Gastroesophageal sphincter (tissue), 4 donors: ENCODE measurements around the gene CATSPERZ. TPM values are rescaled to one million over a fixed set of nuclear protein-coding genes. Genes with fewer than 3 reads are reported as not detected.
"Not testable (repeated sequence)": the region's sequence is repeated elsewhere in the genome, so short reads cannot be mapped to it uniquely, and the experiment has no call there.

Source experiments
- ATAC-seq: fragments of 150-250 bp; one replicate; pipeline ENCODE4 v1.9.1; 2016; ENCODE audit warnings: mild to moderate bottlenecking, moderate library complexity
- H3K27ac ChIP-seq, 4 donors: fragments of 200-600 bp; sonication (generic) in 3 of 4; 1 replicate in 3 of 4; 2 replicates in 1 of 4; pipeline ENCODE4 v1.5.1; 2016 to 2019
- H3K27me3 ChIP-seq: fragments of 200-600 bp; sonication (generic); one replicate; pipeline ENCODE4 v1.5.1; 2019
- H3K36me3 ChIP-seq, 2 donors: fragments of 200-600 bp; sonication (generic); one replicate each; pipeline ENCODE4 v1.5.1; 2019; ENCODE audit warnings: control low read depth in 1 of 2
- H3K4me1 ChIP-seq, 3 donors: fragments of 200-600 bp; sonication (generic); 1 replicate in 2 of 3; 2 replicates in 1 of 3; pipeline ENCODE4 v1.5.1; 2016 to 2019; ENCODE audit warnings: control low read depth in 2 of 3
- H3K4me3 ChIP-seq, 2 donors: fragments of 200-600 bp; sonication (generic); one replicate each; pipeline ENCODE4 v1.5.1; 2019; ENCODE audit warnings: mild to moderate bottlenecking in 1 of 2, moderate library complexity in 1 of 2
- H3K9me3 ChIP-seq, 3 donors: fragments of 200-600 bp; sonication (generic); one replicate each; pipeline ENCODE4 v1.5.1; 2017 to 2019; ENCODE audit warnings: control low read depth in 2 of 3
- EP300 ChIP-seq: sonication (generic); formaldehyde crosslinking; IDR thresholded peaks from one replicate; pipeline ENCODE4 v1.6.1; 2017; ENCODE audit warnings: antibody characterized with exemption, mild to moderate bottlenecking
- POLR2A ChIP-seq, 2 donors: fragments of 450-650 bp; IDR thresholded peaks; one replicate each; pipeline ENCODE4 v1.6.1; 2017; ENCODE audit warnings: antibody characterized with exemption in 2 of 2, mild to moderate bottlenecking in 2 of 2, moderate library complexity in 1 of 2
- POLR2AphosphoS5 ChIP-seq: sonication (generic); formaldehyde crosslinking; IDR thresholded peaks from one replicate; pipeline ENCODE4 v1.6.1; 2017; ENCODE audit warnings: antibody characterized with exemption
- WGBS, 2 donors: methylation state at CpG; one replicate each; pipeline ENCODE4 v1.1.5; 2018; ENCODE audit warnings: low coverage in 1 of 2; 5-methylcytosine and 5-hydroxymethylcytosine counted together
- total RNA-seq, 4 donors: library from RNA; depleted of rRNA; stranded (reverse); fragments of >200 nt; gene quantifications; one replicate each; pipeline ENCODE4 v1.1.0, GENCODE V29; 2016
- TF ChIP-seq, protein P1 (sequence below), 4 experiments: fragments of 200-600 bp in 2 of 4; fragments of 450-650 bp in 2 of 4; sonication (generic) in 1 of 4; IDR thresholded peaks; one replicate each; pipeline ENCODE4 v1.5.1; 2017 to 2019; ENCODE audit warnings: antibody characterized with exemption in 4 of 4, mild to moderate bottlenecking in 2 of 4, moderate library complexity in 2 of 4

The CATSPERZ gene
- total RNA-seq, 4 donors from 2014 or later: not detected

DNA sequence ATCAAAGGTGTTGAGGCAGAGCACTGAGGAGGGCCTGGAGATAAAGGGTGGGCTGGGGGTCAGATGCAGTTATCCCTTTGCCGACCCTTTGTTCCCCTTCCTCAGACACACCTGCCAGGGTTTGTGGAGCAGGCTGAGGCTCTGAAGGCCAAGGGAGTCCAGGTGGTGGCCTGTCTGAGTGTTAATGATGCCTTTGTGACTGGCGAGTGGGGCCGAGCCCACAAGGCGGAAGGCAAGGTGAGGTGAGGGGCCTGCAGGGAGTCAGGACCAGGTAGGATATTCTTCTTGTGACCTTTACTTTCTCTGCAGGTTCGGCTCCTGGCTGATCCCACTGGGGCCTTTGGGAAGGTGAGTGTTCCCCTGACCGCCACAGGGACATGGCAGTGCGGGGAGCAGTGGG, 20.4 kb downstream of the CATSPERZ start:
- 93% methylated on average over 3 of the region's 7 CpGs; no CpG with 5 or more reads in 1 of the 2 donors for WGBS, 2 donors
- Histone ChIP-seq H3K27ac (no peak overlapping the region), H3K4me1 (peaks cover 0 to 31% (median 14%) of the 10 kb centered on the region in 3 donors), H3K9me3 (no peaks in the 10 kb centered on the region), H3K27me3 (no peaks in the 10 kb centered on the region), H3K4me3 (no peak overlapping the region), H3K36me3 (peaks cover 0 to 42% of the 10 kb centered on the region in 2 donors)
- no peak for ATAC-seq
- no peak for TF ChIP-seq POLR2A (IDR thresholded peaks at IDR 0.05)
- TF ChIP-seq, protein P1, sequence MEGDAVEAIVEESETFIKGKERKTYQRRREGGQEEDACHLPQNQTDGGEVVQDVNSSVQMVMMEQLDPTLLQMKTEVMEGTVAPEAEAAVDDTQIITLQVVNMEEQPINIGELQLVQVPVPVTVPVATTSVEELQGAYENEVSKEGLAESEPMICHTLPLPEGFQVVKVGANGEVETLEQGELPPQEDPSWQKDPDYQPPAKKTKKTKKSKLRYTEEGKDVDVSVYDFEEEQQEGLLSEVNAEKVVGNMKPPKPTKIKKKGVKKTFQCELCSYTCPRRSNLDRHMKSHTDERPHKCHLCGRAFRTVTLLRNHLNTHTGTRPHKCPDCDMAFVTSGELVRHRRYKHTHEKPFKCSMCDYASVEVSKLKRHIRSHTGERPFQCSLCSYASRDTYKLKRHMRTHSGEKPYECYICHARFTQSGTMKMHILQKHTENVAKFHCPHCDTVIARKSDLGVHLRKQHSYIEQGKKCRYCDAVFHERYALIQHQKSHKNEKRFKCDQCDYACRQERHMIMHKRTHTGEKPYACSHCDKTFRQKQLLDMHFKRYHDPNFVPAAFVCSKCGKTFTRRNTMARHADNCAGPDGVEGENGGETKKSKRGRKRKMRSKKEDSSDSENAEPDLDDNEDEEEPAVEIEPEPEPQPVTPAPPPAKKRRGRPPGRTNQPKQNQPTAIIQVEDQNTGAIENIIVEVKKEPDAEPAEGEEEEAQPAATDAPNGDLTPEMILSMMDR (IDR thresholded peaks at IDR 0.05): no peak
- TF ChIP-seq EP300: no peak
- no peak for TF ChIP-seq POLR2AphosphoS5

DNA sequence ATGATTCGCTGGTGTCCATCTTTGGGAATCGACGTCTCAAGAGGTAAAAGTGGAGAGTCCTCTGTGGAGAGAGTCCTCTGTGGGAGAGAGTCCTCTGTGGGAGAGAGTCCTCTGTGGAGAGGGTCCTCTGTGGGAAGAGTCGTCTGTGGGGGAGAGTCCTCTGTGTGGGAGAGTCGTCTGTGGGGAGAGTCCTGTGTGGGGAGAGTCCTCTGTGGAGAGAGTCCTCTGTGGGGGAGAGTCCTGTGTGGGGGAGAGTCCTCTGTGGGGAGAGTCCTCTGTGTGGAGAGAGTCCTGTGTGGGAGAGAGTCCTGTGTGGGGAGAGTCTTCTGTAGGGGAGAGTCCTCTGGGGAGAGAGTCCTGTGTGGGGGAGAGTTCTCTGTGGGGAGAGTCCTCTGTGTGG, 20.9 kb downstream of the CATSPERZ start:
- TF ChIP-seq EP300 (no peak), POLR2A (IDR thresholded peaks at IDR 0.05) (no peak), POLR2AphosphoS5 (no peak)
- TF ChIP-seq, protein P1 (IDR thresholded peaks at IDR 0.05): no peak
- Histone ChIP-seq H3K4me1 (peaks cover 0 to 26% (median 14%) of the 10 kb centered on the region in 3 donors), H3K27me3 (no peaks in the 10 kb centered on the region), H3K9me3 (no peaks in the 10 kb centered on the region), H3K4me3 (no peak overlapping the region), H3K36me3 (peaks cover 0 to 38% of the 10 kb centered on the region in 2 donors), H3K27ac (no peak overlapping the region)
- WGBS, 2 donors: no CpG with 5 or more reads among the region's 5 CpGs
- ATAC-seq: no peak

DNA sequence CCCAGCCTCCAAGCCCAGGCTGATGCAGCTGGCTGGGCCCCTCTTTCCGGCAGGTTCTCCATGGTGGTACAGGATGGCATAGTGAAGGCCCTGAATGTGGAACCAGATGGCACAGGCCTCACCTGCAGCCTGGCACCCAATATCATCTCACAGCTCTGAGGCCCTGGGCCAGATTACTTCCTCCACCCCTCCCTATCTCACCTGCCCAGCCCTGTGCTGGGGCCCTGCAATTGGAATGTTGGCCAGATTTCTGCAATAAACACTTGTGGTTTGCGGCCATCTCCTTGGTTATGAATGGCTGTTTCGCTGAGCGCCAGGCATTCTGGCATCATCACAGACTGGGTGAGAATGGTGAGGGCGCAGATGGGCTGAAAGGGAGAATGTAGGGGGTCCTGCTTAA, 21.4 kb downstream of the CATSPERZ start:
- no peaks in the 10 kb centered on the region for H3K27me3 ChIP-seq
- H3K9me3 ChIP-seq: no peaks in the 10 kb centered on the region
- no peak for TF ChIP-seq EP300
- ATAC-seq: no peak
- no peak overlapping the region for H3K27ac ChIP-seq
- peaks cover 0 to 21% (median 13%) of the 10 kb centered on the region in 3 donors for H3K4me1 ChIP-seq
- H3K4me3 ChIP-seq: no peak overlapping the region
- WGBS, 2 donors: 75% methylated on average over 4 of the region's 5 CpGs; no CpG with 5 or more reads in 1 of the 2 donors
- H3K36me3 ChIP-seq: peaks cover 0 to 34% of the 10 kb centered on the region in 2 donors

DNA sequence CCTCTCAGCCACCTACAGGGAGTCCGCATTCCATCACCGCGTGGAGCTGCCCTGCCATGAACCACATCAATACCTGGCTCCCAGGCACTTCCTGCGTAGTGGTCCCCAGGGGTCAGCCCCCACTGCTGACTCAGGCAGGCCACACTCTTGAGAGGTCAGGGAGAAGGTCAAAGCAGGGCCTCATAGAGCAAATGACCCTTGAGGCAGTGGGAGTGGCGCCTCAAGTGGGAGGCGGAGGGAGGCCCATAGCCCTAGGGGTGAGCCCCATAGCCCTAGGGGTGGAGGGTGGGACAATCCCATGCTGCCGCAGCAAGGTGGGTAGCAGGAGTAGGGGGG, 22.7 kb downstream of the CATSPERZ start:
- Histone ChIP-seq H3K4me3 (no peak overlapping the region), H3K9me3 (no peaks in the 10 kb centered on the region), H3K4me1 (peaks cover 0 to 16% (median 7%) of the 10 kb centered on the region in 3 donors), H3K27ac (no peak overlapping the region), H3K27me3 (no peaks in the 10 kb centered on the region), H3K36me3 (peaks cover 0 to 34% of the 10 kb centered on the region in 2 donors)
- TF ChIP-seq, protein P1 (IDR thresholded peaks at IDR 0.05): no peak
- TF ChIP-seq POLR2A (IDR thresholded peaks at IDR 0.05) (no peak), POLR2AphosphoS5 (no peak), EP300 (no peak)
- 80% methylated on average over 3 of the region's 7 CpGs; no CpG with 5 or more reads in 1 of the 2 donors for WGBS, 2 donors
- no peak for ATAC-seq

DNA sequence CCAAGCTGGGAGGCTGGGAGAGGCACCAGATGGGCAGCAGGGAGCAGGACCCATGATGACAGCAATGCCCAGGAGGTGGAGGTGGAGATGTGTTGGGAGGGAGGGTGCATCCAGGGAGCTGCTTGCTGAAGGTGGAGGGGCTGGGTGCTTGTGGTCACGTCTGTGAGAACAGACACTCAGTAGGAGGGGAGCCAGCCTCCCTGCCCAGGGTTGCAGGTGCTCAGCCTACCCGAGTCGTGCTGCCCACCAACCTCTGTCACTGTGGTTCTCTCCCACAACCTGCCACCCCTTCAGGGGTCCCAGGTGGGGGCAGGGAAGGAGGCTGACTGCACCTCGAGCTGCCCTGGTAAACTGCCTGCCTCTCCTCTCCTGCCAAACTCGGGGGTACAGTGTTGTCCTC, 23.2 kb downstream of the CATSPERZ start:
- Histone ChIP-seq H3K27me3 (no peaks in the 10 kb centered on the region), H3K9me3 (no peaks in the 10 kb centered on the region), H3K36me3 (peaks cover 0 to 34% of the 10 kb centered on the region in 2 donors), H3K4me3 (no peak overlapping the region), H3K4me1 (peaks cover 0 to 15% (median 7%) of the 10 kb centered on the region in 3 donors), H3K27ac (no peak overlapping the region)
- TF ChIP-seq, protein P1 (IDR thresholded peaks at IDR 0.05): no peak
- TF ChIP-seq EP300 (no peak), POLR2AphosphoS5 (no peak), POLR2A (IDR thresholded peaks at IDR 0.05) (no peak)
- no CpG with 5 or more reads among the region's 5 CpGs for WGBS, 2 donors
- ATAC-seq: no peak

DNA sequence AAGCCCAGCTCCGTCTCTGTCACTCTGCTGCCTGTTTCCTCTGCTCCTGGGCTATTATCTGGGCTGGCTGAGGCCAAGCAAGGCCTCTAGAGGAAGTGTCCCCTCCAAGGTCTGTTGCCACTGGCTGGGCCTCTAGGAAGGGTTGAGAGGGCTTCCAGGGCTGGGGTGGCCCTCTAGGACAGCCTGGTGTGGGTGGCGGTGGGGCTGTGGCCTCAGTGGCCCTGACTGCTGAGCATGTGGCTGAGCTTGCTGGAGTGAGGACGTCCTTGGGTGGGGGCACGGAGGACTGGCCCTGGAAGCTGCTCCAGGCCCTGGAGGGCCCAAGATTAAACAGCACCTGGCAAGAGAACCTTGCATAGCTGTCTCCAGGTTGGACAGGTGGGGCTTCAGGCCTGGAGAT, 23.8 kb downstream of the CATSPERZ start:
- H3K4me3 ChIP-seq, H3K27me3 ChIP-seq, H3K4me1 ChIP-seq, H3K27ac ChIP-seq, H3K9me3 ChIP-seq, ATAC-seq: not testable (repeated sequence)
- peaks cover 0 to 34% of the 10 kb centered on the region in 2 donors for H3K36me3 ChIP-seq
- WGBS, 2 donors: 80% methylated on average over 1 of the region's 4 CpGs; no CpG with 5 or more reads in 1 of the 2 donors
